SK-N-SH (cell line): ENCODE results near the gene PTAR1. TPM values are rescaled to one million over a fixed set of nuclear protein-coding genes. Genes with fewer than 3 reads are reported as not detected.

ENCODE experiments used
- CTCF ChIA-PET: fragments of 300-600, 350-600 bp; formaldehyde crosslinking; extraction: SDS; loops from one replicate; lab custom pipeline; 2021; lab: Yijun Ruan, JAX
- POLR2A ChIA-PET: fragments of 350-600 bp; sonication (Branson Sonifier 250); formaldehyde crosslinking; extraction: SDS; loops from one replicate; lab custom pipeline; 2020; ENCODE audit warnings: antibody characterized with exemption, inconsistent platforms; lab: Yijun Ruan, JAX
- DNase-seq: peaks from one replicate; pipeline ENCODE4 v3.0.0; 2012
- H2AFZ ChIP-seq: fragments of 200-600 bp; sonication (generic); 2 replicates; pipeline ENCODE4 v1.8.1; 2016; ENCODE audit warnings: antibody characterized with exemption, mild to moderate bottlenecking, low read depth
- H3F3A ChIP-seq: fragments of 200-600 bp; sonication (generic); replicated peaks from 2 replicates; pipeline ENCODE3; 2016; ENCODE audit warnings: antibody characterized with exemption, mild to moderate bottlenecking; ENCODE audit not compliant: insufficient read depth
- H3K27ac ChIP-seq, 2 experiments: fragments of 200-500 bp in 1 of 2; fragments of 200-600 bp in 1 of 2; sonication (Bioruptor generic) in 1 of 2; sonication (generic), shearing (Covaris generic) in 1 of 2; 2 replicates each; pipeline versions ENCODE4 v1.5.1 to v1.6.1; 2014 to 2016; ENCODE audit warnings: low read depth in 2 of 2, inconsistent platforms in 1 of 2, low read length in 1 of 2, mild to moderate bottlenecking in 1 of 2, mixed read lengths in 1 of 2
- H3K27me3 ChIP-seq: fragments of 200-600 bp; sonication (generic), shearing (Covaris generic); 2 replicates; pipeline ENCODE4 v1.6.1; 2016; ENCODE audit warnings: mixed run types; ENCODE audit not compliant: insufficient read depth
- H3K36me3 ChIP-seq, 2 experiments: fragments of 200-500 bp in 1 of 2; fragments of 200-600 bp in 1 of 2; sonication (Bioruptor generic) in 1 of 2; sonication (generic) in 1 of 2; replicated peaks in 1 of 2; 2 replicates each; pipeline versions ENCODE3 to v1.5.1; 2014 to 2016; ENCODE audit warnings: low read length in 1 of 2, mild to moderate bottlenecking in 1 of 2; ENCODE audit not compliant: insufficient read depth in 2 of 2, control insufficient read depth in 1 of 2
- H3K4me1 ChIP-seq, 2 experiments: fragments of 200-500 bp in 1 of 2; fragments of 200-600 bp in 1 of 2; sonication (Bioruptor generic) in 1 of 2; sonication (generic), shearing (Covaris generic) in 1 of 2; 2 replicates each; pipeline versions ENCODE4 v1.5.1 to v1.6.1; 2014 to 2016; ENCODE audit warnings: low read depth in 1 of 2, low read length in 1 of 2, mixed run types in 1 of 2; ENCODE audit not compliant: insufficient read depth in 2 of 2, control insufficient read depth in 1 of 2
- H3K4me2 ChIP-seq: fragments of 200-600 bp; sonication (generic), shearing (Covaris generic); 2 replicates; pipeline ENCODE4 v1.6.1; 2017; ENCODE audit warnings: mixed run types
- H3K4me3 ChIP-seq, 2 experiments: fragments of 200-500 bp in 1 of 2; fragments of 200-600 bp in 1 of 2; sonication (Bioruptor generic) in 1 of 2; sonication (generic), shearing (Covaris generic) in 1 of 2; 2 replicates each; pipeline versions ENCODE4 v1.5.1 to v1.8.1; 2014 to 2016; ENCODE audit warnings: low read depth in 2 of 2, inconsistent platforms in 1 of 2, low read length in 1 of 2, mild to moderate bottlenecking in 1 of 2, mixed read lengths in 1 of 2, moderate library complexity in 1 of 2
- H3K79me2 ChIP-seq: fragments of 200-600 bp; sonication (generic); 2 replicates; pipeline ENCODE4 v1.8.1; 2017; ENCODE audit warnings: mild to moderate bottlenecking; ENCODE audit not compliant: insufficient read depth
- H3K9ac ChIP-seq: fragments of 200-600 bp; sonication (generic); 2 replicates; pipeline ENCODE4 v1.6.1; 2017; ENCODE audit warnings: mixed run types
- H3K9me2 ChIP-seq: fragments of 200-600 bp; sonication (generic); 2 replicates; pipeline ENCODE4 v1.6.1; 2017; ENCODE audit warnings: mixed run types
- H3K9me3 ChIP-seq: fragments of 200-600 bp; sonication (generic); 2 replicates; pipeline ENCODE4 v1.6.1; 2017; ENCODE audit warnings: mixed run types, mild to moderate bottlenecking, moderate library complexity
- H4K20me1 ChIP-seq: fragments of 200-600 bp; sonication (generic); 2 replicates; pipeline ENCODE4 v1.6.1; 2017; ENCODE audit warnings: mild to moderate bottlenecking, mixed run types; ENCODE audit not compliant: insufficient read depth
- EZH2phosphoT487 ChIP-seq: fragments of 200-600 bp; sonication (generic); IDR thresholded peaks from 2 replicates; pipeline ENCODE4 v1.6.1; 2017; ENCODE audit warnings: low read depth, mixed run types, mild to moderate bottlenecking, antibody characterized with exemption, moderate library complexity, borderline replicate concordance
- FOXJ3 ChIP-seq: sonication (generic); formaldehyde crosslinking; IDR thresholded peaks from 2 replicates; pipeline ENCODE4 v1.5.1; 2020; ENCODE audit warnings: mild to moderate bottlenecking, missing genetic modification reagents
- JUND ChIP-seq: IDR thresholded peaks from 2 replicates; pipeline ENCODE4 v1.4.0; 2012
- MXI1 ChIP-seq: IDR thresholded peaks from 2 replicates; pipeline ENCODE4 v1.6.1; 2012; ENCODE audit warnings: mild to moderate bottlenecking, low read depth, low read length, improper control_type of control experiment
- NRF1 ChIP-seq: IDR thresholded peaks from 2 replicates; pipeline ENCODE4 v1.6.1; 2012; ENCODE audit warnings: low read depth, mild to moderate bottlenecking, low read length
- RCOR1 ChIP-seq: fragments of 150-350 bp; IDR thresholded peaks from 2 replicates; pipeline ENCODE4 v1.6.1; 2017; ENCODE audit warnings: antibody characterized with exemption, low read length
- RFX5 ChIP-seq: IDR thresholded peaks from 2 replicates; pipeline ENCODE4 v1.6.1; 2012; ENCODE audit warnings: mild to moderate bottlenecking, improper control_type of control experiment, low read length
- SMC3 ChIP-seq: IDR thresholded peaks from 2 replicates; pipeline ENCODE4 v1.6.1; 2012; ENCODE audit warnings: low read depth, low read length, improper control_type of control experiment
- TAF1 ChIP-seq: IDR thresholded peaks from 2 replicates; pipeline ENCODE4 v1.6.1; 2012; ENCODE audit warnings: low read depth, mild to moderate bottlenecking, low read length, moderate library complexity, borderline replicate concordance
- WGBS: methylation state at CpG from one replicate; pipeline ENCODE4 v1.1.6; 2017; ENCODE audit warnings: low lambda C conversion rate; 5-methylcytosine and 5-hydroxymethylcytosine counted together
- polyA plus RNA-seq, 3 experiments: library from polyadenylated mRNA; depleted of rRNA; stranded (reverse); fragments of >200 nt; gene quantifications; 2 replicates each; pipeline ENCODE4 v1.2.3, GENCODE V29; 2012
- TF ChIP-seq, protein P1 (sequence below): IDR thresholded peaks from 2 replicates; pipeline ENCODE4 v1.4.0; 2012; ENCODE audit warnings: low read depth, borderline replicate concordance
- TF ChIP-seq, protein P2 (sequence below): IDR thresholded peaks from 2 replicates; pipeline ENCODE4 v1.6.1; 2012; ENCODE audit warnings: mild to moderate bottlenecking, low read depth, low read length, moderate library complexity

PTAR1 gene
- polyA plus RNA-seq, 1 of the 3 experiments (the other 2 are of a cell fraction) = 4.7 TPM

DNA sequence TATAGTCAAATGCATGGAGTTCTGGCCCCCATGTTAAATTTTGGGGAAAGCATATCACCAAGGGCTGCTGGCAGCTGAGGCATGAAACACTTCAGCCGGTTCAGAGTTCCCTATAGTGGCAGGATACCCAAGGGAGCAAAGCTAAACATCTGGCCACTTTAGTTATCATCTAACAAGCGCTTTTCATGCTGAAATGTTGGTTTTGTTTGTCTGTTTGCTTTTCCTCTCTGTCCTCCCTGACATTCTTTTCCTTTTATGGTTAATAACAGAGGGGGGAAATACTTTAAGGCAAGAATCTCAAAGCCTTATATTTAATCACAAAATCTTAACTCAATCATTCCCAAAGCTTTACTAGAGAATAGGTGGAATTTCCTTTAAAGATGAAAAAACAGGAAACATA, 99.5 kb downstream of the PTAR1 start:
- Histone ChIP-seq H3K9me2 (no peaks in the 10 kb centered on the region), H3K27ac (no peak overlapping the region), H3K9me3 (no peaks in the 10 kb centered on the region), H3K4me2 (no peak overlapping the region; the same call in 1 of the 2 replicates), H3F3A (no peaks in the 10 kb centered on the region), H3K79me2 (peaks cover 6% of the 10 kb centered on the region; the same call in 1 of the 2 replicates), H3K9ac (no peak overlapping the region), H3K27me3 (no peaks in the 10 kb centered on the region), H4K20me1 (no peaks in the 10 kb centered on the region), H3K4me3 (no peak overlapping the region), H3K36me3 (no peaks in the 10 kb centered on the region), H2AFZ (no peak overlapping the region), H3K4me1 (peaks cover 2 to 9% of the 10 kb centered on the region in 2 experiments; a peak in 3 of 4 replicates)
- CTCF ChIA-PET = interaction anchor here (1.3 to 2.3 kb wide), 2 partner anchors 12 to 15 kb away, joined by 3 to 8 read pairs; partner anchors contain the start of gene APBA1
- TF ChIP-seq RCOR1 (no peak), FOXJ3 (CRISPR knock-in tag) (no peak), RFX5 (no peak), MXI1 (no peak), NRF1 (no peak), TAF1 (no peak), EZH2phosphoT487 (no peak), SMC3 (no peak), JUND (no peak)
- TF ChIP-seq, protein P1, sequence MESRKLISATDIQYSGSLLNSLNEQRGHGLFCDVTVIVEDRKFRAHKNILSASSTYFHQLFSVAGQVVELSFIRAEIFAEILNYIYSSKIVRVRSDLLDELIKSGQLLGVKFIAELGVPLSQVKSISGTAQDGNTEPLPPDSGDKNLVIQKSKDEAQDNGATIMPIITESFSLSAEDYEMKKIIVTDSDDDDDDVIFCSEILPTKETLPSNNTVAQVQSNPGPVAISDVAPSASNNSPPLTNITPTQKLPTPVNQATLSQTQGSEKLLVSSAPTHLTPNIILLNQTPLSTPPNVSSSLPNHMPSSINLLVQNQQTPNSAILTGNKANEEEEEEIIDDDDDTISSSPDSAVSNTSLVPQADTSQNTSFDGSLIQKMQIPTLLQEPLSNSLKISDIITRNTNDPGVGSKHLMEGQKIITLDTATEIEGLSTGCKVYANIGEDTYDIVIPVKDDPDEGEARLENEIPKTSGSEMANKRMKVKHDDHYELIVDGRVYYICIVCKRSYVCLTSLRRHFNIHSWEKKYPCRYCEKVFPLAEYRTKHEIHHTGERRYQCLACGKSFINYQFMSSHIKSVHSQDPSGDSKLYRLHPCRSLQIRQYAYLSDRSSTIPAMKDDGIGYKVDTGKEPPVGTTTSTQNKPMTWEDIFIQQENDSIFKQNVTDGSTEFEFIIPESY = no peak
- TF ChIP-seq, protein P2, sequence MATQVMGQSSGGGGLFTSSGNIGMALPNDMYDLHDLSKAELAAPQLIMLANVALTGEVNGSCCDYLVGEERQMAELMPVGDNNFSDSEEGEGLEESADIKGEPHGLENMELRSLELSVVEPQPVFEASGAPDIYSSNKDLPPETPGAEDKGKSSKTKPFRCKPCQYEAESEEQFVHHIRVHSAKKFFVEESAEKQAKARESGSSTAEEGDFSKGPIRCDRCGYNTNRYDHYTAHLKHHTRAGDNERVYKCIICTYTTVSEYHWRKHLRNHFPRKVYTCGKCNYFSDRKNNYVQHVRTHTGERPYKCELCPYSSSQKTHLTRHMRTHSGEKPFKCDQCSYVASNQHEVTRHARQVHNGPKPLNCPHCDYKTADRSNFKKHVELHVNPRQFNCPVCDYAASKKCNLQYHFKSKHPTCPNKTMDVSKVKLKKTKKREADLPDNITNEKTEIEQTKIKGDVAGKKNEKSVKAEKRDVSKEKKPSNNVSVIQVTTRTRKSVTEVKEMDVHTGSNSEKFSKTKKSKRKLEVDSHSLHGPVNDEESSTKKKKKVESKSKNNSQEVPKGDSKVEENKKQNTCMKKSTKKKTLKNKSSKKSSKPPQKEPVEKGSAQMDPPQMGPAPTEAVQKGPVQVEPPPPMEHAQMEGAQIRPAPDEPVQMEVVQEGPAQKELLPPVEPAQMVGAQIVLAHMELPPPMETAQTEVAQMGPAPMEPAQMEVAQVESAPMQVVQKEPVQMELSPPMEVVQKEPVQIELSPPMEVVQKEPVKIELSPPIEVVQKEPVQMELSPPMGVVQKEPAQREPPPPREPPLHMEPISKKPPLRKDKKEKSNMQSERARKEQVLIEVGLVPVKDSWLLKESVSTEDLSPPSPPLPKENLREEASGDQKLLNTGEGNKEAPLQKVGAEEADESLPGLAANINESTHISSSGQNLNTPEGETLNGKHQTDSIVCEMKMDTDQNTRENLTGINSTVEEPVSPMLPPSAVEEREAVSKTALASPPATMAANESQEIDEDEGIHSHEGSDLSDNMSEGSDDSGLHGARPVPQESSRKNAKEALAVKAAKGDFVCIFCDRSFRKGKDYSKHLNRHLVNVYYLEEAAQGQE = no peak
- DNase-seq = no peak
- WGBS = 90% methylated on average over 2 of the region's 2 CpGs
- POLR2A ChIA-PET = no interaction called here

Other genes with a start within 250 kb of the PTAR1 start
- gene APBA1, start 87.6 kb downstream of the PTAR1 start, polyA plus RNA-seq (2012; rRNA removed) = 2.8 and 3.1 TPM in 2 replicates
- not detected in 2 replicates for gene CFAP95, start 60.8 kb upstream of the PTAR1 start, polyA plus RNA-seq (2012; rRNA removed)